H1 (cell line): ENCODE measurements around the gene RFNG. TPM values are rescaled to one million over a fixed set of nuclear protein-coding genes. Genes with fewer than 3 reads are reported as not detected.

Experiments used
- BRCA1 ChIP-seq: IDR thresholded peaks from 2 replicates; pipeline ENCODE4 v1.6.1; 2012; ENCODE audit warnings: low read depth, low read length, improper control_type of control experiment
- CEBPB ChIP-seq: IDR thresholded peaks from 2 replicates; pipeline ENCODE4 v1.6.1; 2012; ENCODE audit warnings: low read depth, low read length
- GABPA ChIP-seq: IDR thresholded peaks from 2 replicates; pipeline ENCODE4 v1.6.1; 2011; ENCODE audit warnings: mild to moderate bottlenecking, low read length, moderate library complexity, borderline replicate concordance; ENCODE audit not compliant: insufficient read depth
- GTF2F1 ChIP-seq: IDR thresholded peaks from 2 replicates; pipeline ENCODE4 v1.6.1; 2012; ENCODE audit warnings: low read depth, low read length, improper control_type of control experiment, borderline replicate concordance
- POLR2AphosphoS5 ChIP-seq: IDR thresholded peaks from 2 replicates; pipeline ENCODE4 v1.6.1; 2011; ENCODE audit warnings: low read depth, low read length
- RNF2 ChIP-seq: fragments of 200-900, 300-1000 bp; sonication (generic); IDR thresholded peaks from 2 replicates; pipeline ENCODE4 v1.7.1; 2016; ENCODE audit warnings: borderline replicate concordance, low read depth, mild to moderate bottlenecking, antibody characterized with exemption, low read length; ENCODE audit not compliant: poor library complexity, severe bottlenecking; ENCODE audit errors: missing control alignments
- SAP30 ChIP-seq: fragments of 300-600 bp; sonication (generic); IDR thresholded peaks from 2 replicates; pipeline ENCODE4 v1.7.1; 2012; ENCODE audit warnings: low read length, moderate library complexity, mild to moderate bottlenecking, inconsistent platforms; ENCODE audit not compliant: insufficient read depth, insufficient replicate concordance
- polyA plus RNA-seq, 7 experiments: library from polyadenylated mRNA; depleted of rRNA in 3 of 7; stranded (reverse) in 5 of 7; unstranded in 2 of 7; fragments of >200 nt in 5 of 7; fragments of 200-250 nt in 2 of 7; gene quantifications; 1 replicate in 5 of 7; 2 replicates in 1 of 7; 4 replicates in 1 of 7; pipeline versions ENCODE4 v1.2.1 to v1.2.3, GENCODE V29; 2011 to 2013; ENCODE audit warnings: missing spikeins in 2 of 7, mixed read lengths in 2 of 7
- total RNA-seq: library from RNA; stranded (reverse); fragmentation: NEBNext Ultra II Directional; extraction: Animal tissue kit (Norgen Biotek cat#: 25700); gene quantifications from 2 replicates; pipeline ENCODE4 v1.2.1, GENCODE V29; 2021
- TF ChIP-seq, protein P1 (sequence below): fragments of 300-600 bp; sonication (generic); IDR thresholded peaks from 2 replicates; pipeline ENCODE4 v1.7.1; 2012; ENCODE audit warnings: low read length, moderate library complexity, mild to moderate bottlenecking, inconsistent platforms; ENCODE audit not compliant: insufficient replicate concordance

RFNG gene
- total and polyA plus RNA-seq, 2 of the 8 experiments (the other 6 are each of a cell fraction or from before 2014, with no cell fraction given) = 26.7 to 28.4 TPM

DNA sequence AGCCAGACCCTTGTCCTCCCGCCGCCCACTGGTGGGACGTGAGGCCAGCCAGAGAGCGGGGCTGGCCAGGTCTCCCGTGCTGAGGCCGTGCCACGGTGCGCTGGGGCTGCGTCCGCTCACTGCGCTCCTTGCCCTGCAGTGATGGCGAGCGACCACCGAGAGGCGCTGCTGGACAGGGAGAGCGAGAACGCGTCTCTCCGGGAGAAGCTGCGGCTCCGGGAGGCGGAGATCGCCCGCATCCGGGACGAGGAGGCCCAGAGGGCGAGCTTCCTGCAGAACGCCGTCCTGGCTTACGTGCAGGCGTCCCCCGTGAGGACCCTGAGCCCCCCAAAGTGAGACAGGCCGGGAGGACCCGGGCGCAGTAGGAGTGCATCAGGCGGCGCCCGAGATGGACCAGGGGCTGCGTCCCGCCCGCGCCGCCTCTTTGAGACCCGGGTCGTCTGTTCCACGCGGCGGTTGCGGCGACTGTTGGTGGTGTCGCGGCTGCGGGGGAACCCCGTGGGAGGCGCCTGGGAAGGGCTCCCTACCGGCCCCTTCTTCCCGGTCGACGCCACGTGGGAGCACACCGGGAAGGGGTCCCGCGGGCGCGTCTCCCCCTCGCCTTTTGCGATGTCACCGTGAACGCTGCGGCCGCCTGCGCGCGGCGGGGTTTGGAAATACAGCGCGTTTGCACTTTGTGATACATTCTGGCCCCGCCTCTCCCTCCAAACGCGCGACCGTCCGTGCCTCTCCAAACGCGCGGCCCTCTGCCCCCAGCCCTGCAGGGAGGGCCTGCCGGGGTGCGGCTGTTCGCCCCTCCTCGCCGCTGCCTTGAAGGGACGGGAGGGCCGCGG is 20.9 kb downstream of the RFNG start (continued):
- TF ChIP-seq, protein P1, sequence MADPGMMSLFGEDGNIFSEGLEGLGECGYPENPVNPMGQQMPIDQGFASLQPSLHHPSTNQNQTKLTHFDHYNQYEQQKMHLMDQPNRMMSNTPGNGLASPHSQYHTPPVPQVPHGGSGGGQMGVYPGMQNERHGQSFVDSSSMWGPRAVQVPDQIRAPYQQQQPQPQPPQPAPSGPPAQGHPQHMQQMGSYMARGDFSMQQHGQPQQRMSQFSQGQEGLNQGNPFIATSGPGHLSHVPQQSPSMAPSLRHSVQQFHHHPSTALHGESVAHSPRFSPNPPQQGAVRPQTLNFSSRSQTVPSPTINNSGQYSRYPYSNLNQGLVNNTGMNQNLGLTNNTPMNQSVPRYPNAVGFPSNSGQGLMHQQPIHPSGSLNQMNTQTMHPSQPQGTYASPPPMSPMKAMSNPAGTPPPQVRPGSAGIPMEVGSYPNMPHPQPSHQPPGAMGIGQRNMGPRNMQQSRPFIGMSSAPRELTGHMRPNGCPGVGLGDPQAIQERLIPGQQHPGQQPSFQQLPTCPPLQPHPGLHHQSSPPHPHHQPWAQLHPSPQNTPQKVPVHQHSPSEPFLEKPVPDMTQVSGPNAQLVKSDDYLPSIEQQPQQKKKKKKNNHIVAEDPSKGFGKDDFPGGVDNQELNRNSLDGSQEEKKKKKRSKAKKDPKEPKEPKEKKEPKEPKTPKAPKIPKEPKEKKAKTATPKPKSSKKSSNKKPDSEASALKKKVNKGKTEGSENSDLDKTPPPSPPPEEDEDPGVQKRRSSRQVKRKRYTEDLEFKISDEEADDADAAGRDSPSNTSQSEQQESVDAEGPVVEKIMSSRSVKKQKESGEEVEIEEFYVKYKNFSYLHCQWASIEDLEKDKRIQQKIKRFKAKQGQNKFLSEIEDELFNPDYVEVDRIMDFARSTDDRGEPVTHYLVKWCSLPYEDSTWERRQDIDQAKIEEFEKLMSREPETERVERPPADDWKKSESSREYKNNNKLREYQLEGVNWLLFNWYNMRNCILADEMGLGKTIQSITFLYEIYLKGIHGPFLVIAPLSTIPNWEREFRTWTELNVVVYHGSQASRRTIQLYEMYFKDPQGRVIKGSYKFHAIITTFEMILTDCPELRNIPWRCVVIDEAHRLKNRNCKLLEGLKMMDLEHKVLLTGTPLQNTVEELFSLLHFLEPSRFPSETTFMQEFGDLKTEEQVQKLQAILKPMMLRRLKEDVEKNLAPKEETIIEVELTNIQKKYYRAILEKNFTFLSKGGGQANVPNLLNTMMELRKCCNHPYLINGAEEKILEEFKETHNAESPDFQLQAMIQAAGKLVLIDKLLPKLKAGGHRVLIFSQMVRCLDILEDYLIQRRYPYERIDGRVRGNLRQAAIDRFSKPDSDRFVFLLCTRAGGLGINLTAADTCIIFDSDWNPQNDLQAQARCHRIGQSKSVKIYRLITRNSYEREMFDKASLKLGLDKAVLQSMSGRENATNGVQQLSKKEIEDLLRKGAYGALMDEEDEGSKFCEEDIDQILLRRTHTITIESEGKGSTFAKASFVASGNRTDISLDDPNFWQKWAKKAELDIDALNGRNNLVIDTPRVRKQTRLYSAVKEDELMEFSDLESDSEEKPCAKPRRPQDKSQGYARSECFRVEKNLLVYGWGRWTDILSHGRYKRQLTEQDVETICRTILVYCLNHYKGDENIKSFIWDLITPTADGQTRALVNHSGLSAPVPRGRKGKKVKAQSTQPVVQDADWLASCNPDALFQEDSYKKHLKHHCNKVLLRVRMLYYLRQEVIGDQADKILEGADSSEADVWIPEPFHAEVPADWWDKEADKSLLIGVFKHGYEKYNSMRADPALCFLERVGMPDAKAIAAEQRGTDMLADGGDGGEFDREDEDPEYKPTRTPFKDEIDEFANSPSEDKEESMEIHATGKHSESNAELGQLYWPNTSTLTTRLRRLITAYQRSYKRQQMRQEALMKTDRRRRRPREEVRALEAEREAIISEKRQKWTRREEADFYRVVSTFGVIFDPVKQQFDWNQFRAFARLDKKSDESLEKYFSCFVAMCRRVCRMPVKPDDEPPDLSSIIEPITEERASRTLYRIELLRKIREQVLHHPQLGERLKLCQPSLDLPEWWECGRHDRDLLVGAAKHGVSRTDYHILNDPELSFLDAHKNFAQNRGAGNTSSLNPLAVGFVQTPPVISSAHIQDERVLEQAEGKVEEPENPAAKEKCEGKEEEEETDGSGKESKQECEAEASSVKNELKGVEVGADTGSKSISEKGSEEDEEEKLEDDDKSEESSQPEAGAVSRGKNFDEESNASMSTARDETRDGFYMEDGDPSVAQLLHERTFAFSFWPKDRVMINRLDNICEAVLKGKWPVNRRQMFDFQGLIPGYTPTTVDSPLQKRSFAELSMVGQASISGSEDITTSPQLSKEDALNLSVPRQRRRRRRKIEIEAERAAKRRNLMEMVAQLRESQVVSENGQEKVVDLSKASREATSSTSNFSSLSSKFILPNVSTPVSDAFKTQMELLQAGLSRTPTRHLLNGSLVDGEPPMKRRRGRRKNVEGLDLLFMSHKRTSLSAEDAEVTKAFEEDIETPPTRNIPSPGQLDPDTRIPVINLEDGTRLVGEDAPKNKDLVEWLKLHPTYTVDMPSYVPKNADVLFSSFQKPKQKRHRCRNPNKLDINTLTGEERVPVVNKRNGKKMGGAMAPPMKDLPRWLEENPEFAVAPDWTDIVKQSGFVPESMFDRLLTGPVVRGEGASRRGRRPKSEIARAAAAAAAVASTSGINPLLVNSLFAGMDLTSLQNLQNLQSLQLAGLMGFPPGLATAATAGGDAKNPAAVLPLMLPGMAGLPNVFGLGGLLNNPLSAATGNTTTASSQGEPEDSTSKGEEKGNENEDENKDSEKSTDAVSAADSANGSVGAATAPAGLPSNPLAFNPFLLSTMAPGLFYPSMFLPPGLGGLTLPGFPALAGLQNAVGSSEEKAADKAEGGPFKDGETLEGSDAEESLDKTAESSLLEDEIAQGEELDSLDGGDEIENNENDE = no peak
- no peak for TF ChIP-seq CEBPB
- TF ChIP-seq BRCA1 = peak; percentile 31; the same call in 1 of the 2 replicates
- no peak for TF ChIP-seq GTF2F1
- no peak for TF ChIP-seq SAP30
- TF ChIP-seq GABPA = peak; percentile 84
- TF ChIP-seq POLR2AphosphoS5 = no peak
- TF ChIP-seq RNF2 = no peak
